ENCODE data around the gene PIRT. TPM values are rescaled to one million over a fixed set of nuclear protein-coding genes. Genes with fewer than 3 reads are reported as not detected.

PIRT gene
- total and polyA plus RNA-seq, 2 donors, result 1.9 TPM

DNA sequence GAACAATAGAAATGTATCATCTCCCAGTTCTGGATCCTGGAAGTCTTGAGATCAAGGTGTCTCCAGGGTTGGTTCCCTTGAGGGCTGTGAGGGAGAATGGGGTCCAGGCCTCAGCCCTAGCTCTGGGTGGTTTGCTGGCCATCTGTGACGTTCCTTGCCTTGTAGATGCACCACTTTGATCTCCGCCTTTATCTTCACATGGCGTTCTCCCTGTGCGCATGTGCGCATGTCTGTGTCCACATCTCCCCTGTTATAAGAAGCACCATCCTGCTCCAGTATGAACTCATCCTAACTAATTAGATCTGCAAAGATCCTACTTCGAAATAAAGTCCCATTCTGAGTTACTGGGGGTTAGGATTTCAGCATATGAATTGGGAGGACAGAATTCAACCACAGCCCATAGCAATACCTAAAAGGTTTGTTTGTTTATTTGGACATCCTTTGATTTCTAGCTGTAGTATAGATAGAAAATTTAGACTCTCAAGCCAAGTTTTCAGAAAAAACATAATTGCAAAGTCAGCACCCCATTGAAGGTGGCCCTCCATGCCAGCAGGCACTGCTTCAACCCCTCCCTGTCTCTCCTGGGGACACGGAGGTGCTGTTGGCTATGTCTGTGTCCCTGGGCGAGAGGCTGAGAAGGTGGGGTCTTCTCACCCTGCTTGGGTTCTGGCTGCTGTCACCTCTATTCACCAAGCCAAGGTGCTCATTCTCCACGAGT lies 31.2 kb downstream of the PIRT start:
- 79% methylated on average over 9 of the region's 9 CpGs for WGBS
- H3K4me3 ChIP-seq (ENCODE audit: low read depth, low read length), result no peak overlapping the region
- no peaks in the 10 kb centered on the region for H3K4me1 ChIP-seq (ENCODE audit: insufficient read depth)
- no peak for DNase-seq (ENCODE audit: extremely low spot score)
- H3K27ac ChIP-seq (ENCODE audit: low read depth), result no peak overlapping the region
- no peaks in the 10 kb centered on the region for H3K36me3 ChIP-seq (ENCODE audit: insufficient read depth)

DNA sequence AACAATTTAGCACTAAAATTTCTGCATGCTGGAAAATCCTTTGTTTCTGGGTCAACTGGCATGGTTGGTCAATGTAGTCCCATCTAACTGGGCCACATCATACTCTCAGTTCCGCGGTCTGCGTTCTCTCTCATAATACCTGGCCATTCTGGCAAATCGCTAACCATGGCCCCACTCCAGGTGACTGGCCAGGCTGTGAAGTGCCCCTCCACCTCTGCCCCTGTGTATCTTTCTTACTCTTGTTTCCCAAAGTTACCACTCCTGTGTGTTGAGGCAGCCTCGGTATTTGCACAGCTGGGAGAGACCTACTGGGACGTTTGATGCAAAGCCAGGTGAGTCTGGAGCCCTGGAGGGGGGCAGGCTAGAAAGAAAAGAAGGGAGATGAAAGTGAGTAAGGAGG lies 32.0 kb downstream of the PIRT start:
- whole genome bisulfite sequencing, result 91% methylated on average over 6 of the region's 6 CpGs
- no peak overlapping the region for H3K27ac ChIP-seq (ENCODE audit: low read depth)
- H3K4me3 ChIP-seq (ENCODE audit: low read depth, low read length), result no peak overlapping the region
- no peak for DNase-seq (ENCODE audit: extremely low spot score)
- no peaks in the 10 kb centered on the region for H3K4me1 ChIP-seq (ENCODE audit: insufficient read depth)
- H3K36me3 ChIP-seq (ENCODE audit: insufficient read depth), result no peaks in the 10 kb centered on the region

DNA sequence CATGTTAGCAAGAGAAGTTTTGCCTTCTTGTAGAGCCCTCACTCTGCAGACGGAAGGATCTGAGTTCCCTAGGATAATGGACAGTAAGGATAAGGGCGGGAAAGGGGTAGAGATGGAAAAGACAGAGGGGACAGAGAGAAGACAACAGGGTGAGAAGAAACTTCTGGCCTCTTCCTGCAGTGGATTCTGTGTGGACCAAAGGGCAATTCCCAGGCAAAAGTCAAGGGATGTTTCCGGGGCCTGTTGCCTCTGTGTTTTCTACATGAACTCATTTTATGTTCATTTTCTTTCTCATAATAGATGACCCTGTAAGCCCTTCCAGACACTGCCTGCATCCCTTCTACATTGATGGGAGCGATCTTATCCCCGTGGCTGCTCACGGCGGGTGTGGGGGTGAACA lies 33.3 kb downstream of the PIRT start:
- Histone ChIP-seq H3K36me3 (ENCODE audit: insufficient read depth) (no peaks in the 10 kb centered on the region), H3K27ac (ENCODE audit: low read depth) (no peak overlapping the region), H3K4me1 (ENCODE audit: insufficient read depth) (no peaks in the 10 kb centered on the region), H3K4me3 (ENCODE audit: low read depth, low read length) (no peak overlapping the region)
- no peak for DNase-seq (ENCODE audit: extremely low spot score)
- WGBS, result 84% methylated on average over 7 of the region's 7 CpGs

DNA sequence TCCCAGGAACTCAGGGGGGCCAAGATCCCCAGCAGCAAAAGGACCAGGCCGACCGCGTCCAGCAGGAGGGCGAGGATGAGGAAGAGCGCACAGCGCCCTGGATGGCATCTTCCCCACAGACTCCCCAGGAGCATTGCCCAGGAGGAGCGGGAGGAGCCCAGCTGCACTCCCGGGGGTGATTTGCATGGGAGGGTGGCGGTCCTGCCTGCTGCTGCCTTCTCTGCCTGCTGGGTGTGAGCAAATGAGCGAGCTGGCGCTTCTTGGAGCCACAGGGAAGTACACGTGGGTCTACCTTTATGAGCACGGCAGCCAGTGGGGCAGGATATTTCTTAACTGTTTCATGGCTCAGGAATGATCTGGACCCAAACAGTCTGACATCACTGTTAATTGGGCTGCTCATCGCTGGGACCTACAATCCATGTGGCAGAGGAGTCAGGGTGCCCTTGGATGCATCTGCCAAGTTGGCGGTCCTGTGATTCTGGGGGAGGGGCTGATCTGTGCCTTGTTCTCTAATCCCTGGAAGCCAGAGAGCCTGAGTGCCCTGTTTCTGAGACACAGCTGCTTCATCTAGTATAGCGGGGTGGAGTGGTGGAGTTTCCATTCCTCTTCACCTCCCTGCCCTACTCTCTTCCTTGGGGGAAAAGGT lies 33.9 kb downstream of the PIRT start, which contains the start of gene TMEM238L:
Gene TMEM238L, minus strand, starts transcription at position 270 of the 646 bp plus-strand sequence. Its CDS starts 136 bp downstream, at position 134.
- Histone ChIP-seq H3K4me3 (ENCODE audit: low read depth, low read length) (no peak within 1 kb of the TSS), H3K4me1 (ENCODE audit: insufficient read depth) (no peaks in the 10 kb centered on the region), H3K27ac (ENCODE audit: low read depth) (peak within 1 kb of the TSS; percentile 51), H3K36me3 (ENCODE audit: insufficient read depth) (no peaks in the 10 kb centered on the region)
- no peak for DNase-seq (ENCODE audit: extremely low spot score)
- WGBS, result 74% methylated on average over 16 of the region's 16 CpGs

DNA sequence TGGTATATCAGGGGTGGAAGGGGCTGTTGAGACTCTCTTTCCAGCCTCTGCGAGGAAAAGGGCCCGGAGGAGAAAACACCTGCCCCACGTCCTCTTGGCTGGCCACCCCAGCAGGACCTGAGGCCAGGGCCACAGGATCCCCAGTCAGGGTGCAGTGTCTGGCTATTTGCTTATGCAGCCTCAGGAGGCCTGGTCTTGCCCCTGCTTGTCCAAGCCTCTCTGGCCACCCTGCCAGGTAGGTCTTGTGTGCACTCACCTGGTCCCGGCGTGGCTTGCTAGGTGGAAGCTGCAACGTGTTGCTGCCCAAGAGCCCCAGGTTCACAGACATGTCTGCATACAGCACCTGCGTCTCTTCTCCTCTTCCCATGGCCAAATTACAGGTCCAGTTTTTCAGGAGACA lies 34.5 kb downstream of the PIRT start:
- 93% methylated on average over 7 of the region's 7 CpGs for WGBS
- Histone ChIP-seq H3K36me3 (ENCODE audit: insufficient read depth) (no peaks in the 10 kb centered on the region), H3K4me3 (ENCODE audit: low read depth, low read length) (no peak overlapping the region), H3K4me1 (ENCODE audit: insufficient read depth) (no peaks in the 10 kb centered on the region), H3K27ac (ENCODE audit: low read depth) (peak overlapping the region; percentile 51)
- no peak for DNase-seq (ENCODE audit: extremely low spot score)

DNA sequence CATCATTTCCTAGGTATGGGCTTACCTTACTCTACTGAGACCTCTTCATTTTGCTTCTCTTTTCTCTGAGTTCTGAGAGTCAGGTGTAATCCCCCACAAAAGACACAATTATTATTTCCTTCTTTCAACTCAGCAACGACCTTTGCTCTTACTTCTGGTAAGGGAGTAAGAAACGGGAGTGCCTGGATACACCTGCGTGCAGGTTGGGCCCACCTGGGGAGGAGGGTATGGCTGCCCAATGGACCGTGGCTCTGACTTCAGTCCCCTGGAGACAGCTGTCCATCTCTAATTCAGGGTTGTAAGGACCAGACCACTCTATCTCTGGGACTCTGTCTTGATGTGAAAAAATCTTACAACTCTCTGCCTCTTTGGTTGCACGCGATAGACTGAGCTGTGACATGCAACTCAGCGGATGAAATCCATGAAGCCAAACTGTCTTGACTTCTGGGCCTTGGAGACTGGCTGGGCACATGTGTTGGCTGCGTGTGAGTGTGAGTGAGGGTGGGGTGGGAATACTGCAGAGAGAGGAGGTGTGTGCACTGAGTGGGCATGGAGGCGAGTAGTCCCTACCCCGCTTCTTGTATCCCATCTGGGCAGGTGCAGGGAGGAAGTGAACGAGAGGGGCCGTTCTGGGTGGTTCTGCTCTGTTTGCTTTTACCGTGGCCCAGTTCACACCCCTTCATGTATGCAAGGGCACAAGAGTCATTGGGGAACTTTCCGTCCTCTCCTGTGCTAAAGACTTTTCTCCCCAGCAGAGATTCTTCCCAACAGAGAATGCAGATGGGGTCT lies 35.2 kb downstream of the PIRT start:
- Histone ChIP-seq H3K36me3 (ENCODE audit: insufficient read depth) (no peaks in the 10 kb centered on the region), H3K4me1 (ENCODE audit: insufficient read depth) (no peaks in the 10 kb centered on the region), H3K4me3 (ENCODE audit: low read depth, low read length) (no peak overlapping the region), H3K27ac (ENCODE audit: low read depth) (peak overlapping the region; percentile 51)
- DNase-seq (ENCODE audit: extremely low spot score), result no peak
- 82% methylated on average over 14 of the region's 14 CpGs for WGBS

DNA sequence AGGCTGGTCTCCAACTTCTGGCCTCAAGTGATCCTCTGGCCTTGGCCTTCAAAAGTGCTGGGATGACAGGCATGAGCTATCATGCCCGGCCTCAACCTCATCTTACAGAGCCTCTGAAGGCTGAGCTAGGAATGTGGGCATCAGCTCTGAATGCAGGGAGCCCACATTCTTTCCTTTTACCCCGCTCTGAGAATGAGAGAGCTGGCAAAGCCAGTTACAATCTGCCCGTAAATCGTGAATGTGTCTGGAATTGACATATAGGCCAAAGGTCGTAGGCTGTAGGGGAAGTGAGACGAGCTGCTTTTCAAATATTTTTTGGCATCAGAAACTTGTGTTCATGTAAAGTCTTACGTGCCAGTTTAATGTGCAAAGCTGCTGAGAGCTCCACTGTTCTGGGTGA lies 38.5 kb downstream of the PIRT start:
- no peak overlapping the region for H3K4me3 ChIP-seq (ENCODE audit: low read depth, low read length)
- DNase-seq (ENCODE audit: extremely low spot score), result no peak
- no peaks in the 10 kb centered on the region for H3K36me3 ChIP-seq (ENCODE audit: insufficient read depth)
- no peaks in the 10 kb centered on the region for H3K4me1 ChIP-seq (ENCODE audit: insufficient read depth)
- peak overlapping the region; percentile 85 for H3K27ac ChIP-seq (ENCODE audit: low read depth)
- WGBS, result 68% methylated on average over 7 of the region's 7 CpGs

DNA sequence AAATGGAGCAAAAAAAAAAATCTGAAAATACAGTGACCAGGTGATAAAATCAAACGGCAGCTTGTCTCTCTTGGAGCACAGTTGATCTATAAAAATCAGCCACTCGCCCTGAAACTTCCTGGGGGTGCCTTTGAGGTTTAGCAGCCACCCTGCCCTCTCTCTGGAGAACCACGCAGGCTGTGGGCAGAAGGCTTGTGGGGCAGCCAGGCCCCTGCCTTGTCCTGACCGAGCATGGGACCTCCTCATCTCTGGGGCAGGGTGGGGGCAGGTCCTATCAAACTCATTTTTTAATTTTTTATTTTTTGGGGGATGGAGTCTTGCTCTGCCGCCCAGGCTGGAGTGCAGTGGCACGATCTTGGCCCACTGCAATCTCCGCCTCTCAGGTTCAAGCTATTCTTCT lies 39.0 kb downstream of the PIRT start:
- no peaks in the 10 kb centered on the region for H3K4me1 ChIP-seq (ENCODE audit: insufficient read depth)
- H3K36me3 ChIP-seq (ENCODE audit: insufficient read depth), result no peaks in the 10 kb centered on the region
- peak overlapping the region; percentile 64 for H3K27ac ChIP-seq (ENCODE audit: low read depth)
- no peak overlapping the region for H3K4me3 ChIP-seq (ENCODE audit: low read depth, low read length)
- WGBS, result 73% methylated on average over 7 of the region's 7 CpGs
- DNase-seq (ENCODE audit: extremely low spot score), result no peak

DNA sequence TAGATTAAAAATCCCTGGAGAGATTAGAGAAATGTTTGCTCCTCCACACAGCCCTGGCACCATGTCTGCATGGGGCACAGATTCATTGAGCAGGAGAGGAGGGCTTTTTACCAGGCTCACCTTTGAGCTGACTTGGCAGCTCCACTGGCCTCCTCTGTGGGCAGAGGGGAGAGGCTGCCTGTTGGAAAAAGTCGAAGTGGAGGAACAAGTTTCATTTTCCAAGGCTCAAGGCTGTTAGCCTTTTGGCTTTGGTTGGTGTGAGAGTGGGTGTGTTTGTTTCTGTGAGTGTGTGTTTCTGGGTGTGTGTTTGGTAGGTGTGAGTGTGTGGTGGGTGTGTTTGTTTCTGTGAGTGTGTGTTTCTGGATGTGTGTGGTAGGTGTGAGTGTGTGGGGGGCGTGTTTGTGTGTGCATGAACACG lies 39.5 kb downstream of the PIRT start:
- DNase-seq (ENCODE audit: extremely low spot score), result peak; percentile 51
- Histone ChIP-seq H3K4me1 (ENCODE audit: insufficient read depth) (no peaks in the 10 kb centered on the region), H3K27ac (ENCODE audit: low read depth) (peak overlapping the region; percentile 52), H3K4me3 (ENCODE audit: low read depth, low read length) (no peak overlapping the region), H3K36me3 (ENCODE audit: insufficient read depth) (no peaks in the 10 kb centered on the region)
- WGBS, result 40% methylated on average over 3 of the region's 3 CpGs

DNA sequence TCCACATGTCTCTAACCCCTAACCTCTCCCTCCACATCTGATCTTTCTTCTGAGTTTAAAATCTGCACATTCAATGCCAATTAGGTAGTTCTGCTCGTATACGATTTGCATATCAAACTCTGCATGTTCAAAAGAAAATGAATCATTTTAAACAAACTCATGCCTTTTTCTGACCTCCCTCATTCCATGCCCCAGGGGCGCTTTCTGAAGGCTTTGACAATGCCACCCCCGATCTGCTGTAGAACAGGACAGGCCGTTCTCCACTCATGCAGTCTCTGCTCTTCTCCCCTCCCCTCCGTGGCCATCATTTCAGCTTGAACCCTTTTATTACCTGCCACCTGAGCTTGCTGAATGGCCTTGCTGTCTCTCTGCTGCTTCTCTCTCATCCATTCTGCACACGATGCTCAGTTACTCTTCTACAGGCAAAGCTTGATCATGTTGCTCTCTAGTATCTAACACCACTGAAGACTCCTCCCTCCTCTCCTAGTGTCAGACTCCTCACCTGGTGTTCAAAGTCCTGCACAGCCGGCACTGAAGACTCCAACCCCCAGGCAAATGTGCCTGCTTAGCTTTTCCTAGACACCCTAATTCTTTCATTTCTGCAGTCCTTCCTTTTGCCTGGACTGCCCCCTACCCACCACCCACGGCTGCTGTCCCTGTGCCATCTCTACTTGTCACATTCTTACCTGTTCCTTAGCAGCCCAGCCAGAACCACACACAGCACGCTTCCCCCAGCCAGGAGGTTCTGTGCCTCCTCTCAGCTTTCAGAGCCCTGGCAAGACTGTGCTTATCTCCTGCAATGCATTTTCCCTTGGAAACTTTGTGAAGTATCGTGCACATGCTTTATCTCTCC lies 40.2 kb downstream of the PIRT start:
- Histone ChIP-seq H3K4me1 (ENCODE audit: insufficient read depth) (no peaks in the 10 kb centered on the region), H3K4me3 (ENCODE audit: low read depth, low read length) (no peak overlapping the region)
- 49% methylated on average over 11 of the region's 11 CpGs for WGBS

DNA sequence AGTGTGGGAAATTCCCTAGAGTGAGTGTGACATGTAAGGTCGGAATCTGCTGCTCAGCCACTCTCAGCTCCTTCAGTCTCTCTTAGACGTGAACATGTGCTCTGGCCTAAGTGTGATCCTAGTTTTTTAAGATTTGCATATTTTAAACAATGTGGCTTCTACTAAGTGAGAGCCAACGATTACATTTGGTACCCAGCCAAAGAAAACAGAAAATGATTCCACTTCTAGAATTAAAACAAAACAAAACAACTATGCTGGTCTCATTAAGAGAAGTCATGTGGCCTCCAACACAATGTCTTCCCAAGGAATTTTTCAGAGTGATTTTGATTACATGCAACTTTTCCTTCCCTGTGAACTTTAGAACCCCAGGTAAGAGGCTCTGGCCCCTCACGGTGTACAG lies 44.1 kb downstream of the PIRT start:
- WGBS, result 62% methylated on average over 4 of the region's 4 CpGs
- Histone ChIP-seq H3K36me3 (ENCODE audit: insufficient read depth) (no peaks in the 10 kb centered on the region), H3K4me1 (ENCODE audit: insufficient read depth) (no peaks in the 10 kb centered on the region), H3K4me3 (ENCODE audit: low read depth, low read length) (no peak overlapping the region), H3K27ac (ENCODE audit: low read depth) (no peak overlapping the region)
- DNase-seq (ENCODE audit: extremely low spot score), result no peak

More for the DNA sequence above, 40.2 kb downstream of the PIRT start:
- Histone ChIP-seq H3K36me3 (ENCODE audit: insufficient read depth) (no peaks in the 10 kb centered on the region), H3K27ac (ENCODE audit: low read depth) (peak overlapping the region; percentile 31)
- DNase-seq (ENCODE audit: extremely low spot score), result no peak

DNA sequence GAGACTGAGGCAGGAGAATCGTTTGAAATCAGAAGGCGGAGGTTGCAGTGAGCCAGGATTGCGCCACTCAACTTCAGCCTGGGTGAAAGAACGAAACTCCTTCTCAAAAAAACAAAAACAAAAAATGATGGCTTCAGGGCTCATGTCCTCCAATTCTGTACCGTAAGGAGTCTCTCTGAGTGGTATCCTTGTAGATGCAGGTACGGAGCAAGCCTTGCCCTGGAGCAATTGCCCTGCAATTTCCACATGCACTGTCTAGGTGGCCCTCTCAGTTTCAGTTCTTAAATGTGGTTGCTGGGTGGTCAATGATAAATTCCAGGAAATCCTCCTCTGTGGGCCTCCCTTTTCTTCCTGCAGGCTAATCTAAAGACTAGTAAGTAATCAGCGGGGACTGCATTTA lies 44.6 kb downstream of the PIRT start:
- H3K27ac ChIP-seq (ENCODE audit: low read depth), result no peak overlapping the region
- WGBS, result 93% methylated on average over 7 of the region's 7 CpGs
- DNase-seq (ENCODE audit: extremely low spot score), result no peak
- H3K4me3 ChIP-seq (ENCODE audit: low read depth, low read length), result no peak overlapping the region
- no peaks in the 10 kb centered on the region for H3K36me3 ChIP-seq (ENCODE audit: insufficient read depth)
- no peaks in the 10 kb centered on the region for H3K4me1 ChIP-seq (ENCODE audit: insufficient read depth)

DNA sequence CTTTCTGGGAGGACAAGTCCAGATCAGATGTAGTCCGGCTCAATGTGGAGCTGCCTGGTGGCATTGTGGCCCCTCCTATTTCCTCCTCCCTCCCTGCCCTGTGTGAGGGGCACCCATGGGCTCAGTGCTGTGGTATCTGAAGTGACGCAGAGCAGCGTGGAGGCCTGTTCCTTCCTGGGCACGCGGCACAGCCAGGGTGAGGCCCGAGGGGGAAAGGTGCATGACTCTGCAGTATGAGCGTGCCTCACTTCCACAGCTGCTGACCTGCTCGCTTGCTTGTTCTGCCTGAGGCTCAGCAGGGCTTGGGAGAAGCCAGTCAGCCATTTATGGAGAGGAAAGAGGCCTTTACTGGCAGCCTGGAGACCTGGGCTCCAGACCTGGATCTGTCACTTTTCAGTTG lies 45.7 kb downstream of the PIRT start:
- Histone ChIP-seq H3K36me3 (ENCODE audit: insufficient read depth) (no peaks in the 10 kb centered on the region), H3K4me3 (ENCODE audit: low read depth, low read length) (no peak overlapping the region), H3K27ac (ENCODE audit: low read depth) (no peak overlapping the region), H3K4me1 (ENCODE audit: insufficient read depth) (no peaks in the 10 kb centered on the region)
- no peak for DNase-seq (ENCODE audit: extremely low spot score)
- 75% methylated on average over 8 of the region's 8 CpGs for WGBS
